HG03378 (cell line): Measurements from ENCODE around the gene EXD3.
"Not testable (repeated sequence)": the region's sequence is repeated elsewhere in the genome, so short reads cannot be mapped to it uniquely, and the experiment has no call there.

Source experiments
- ATAC-seq: cut with Tn5 transposase; IDR thresholded peaks from one replicate; pipeline ENCODE4 v1.9.1; 2021; ENCODE audit warnings: mild to moderate bottlenecking, moderate library complexity; ENCODE audit not compliant: unreplicated experiment

The EXD3 gene

DNA sequence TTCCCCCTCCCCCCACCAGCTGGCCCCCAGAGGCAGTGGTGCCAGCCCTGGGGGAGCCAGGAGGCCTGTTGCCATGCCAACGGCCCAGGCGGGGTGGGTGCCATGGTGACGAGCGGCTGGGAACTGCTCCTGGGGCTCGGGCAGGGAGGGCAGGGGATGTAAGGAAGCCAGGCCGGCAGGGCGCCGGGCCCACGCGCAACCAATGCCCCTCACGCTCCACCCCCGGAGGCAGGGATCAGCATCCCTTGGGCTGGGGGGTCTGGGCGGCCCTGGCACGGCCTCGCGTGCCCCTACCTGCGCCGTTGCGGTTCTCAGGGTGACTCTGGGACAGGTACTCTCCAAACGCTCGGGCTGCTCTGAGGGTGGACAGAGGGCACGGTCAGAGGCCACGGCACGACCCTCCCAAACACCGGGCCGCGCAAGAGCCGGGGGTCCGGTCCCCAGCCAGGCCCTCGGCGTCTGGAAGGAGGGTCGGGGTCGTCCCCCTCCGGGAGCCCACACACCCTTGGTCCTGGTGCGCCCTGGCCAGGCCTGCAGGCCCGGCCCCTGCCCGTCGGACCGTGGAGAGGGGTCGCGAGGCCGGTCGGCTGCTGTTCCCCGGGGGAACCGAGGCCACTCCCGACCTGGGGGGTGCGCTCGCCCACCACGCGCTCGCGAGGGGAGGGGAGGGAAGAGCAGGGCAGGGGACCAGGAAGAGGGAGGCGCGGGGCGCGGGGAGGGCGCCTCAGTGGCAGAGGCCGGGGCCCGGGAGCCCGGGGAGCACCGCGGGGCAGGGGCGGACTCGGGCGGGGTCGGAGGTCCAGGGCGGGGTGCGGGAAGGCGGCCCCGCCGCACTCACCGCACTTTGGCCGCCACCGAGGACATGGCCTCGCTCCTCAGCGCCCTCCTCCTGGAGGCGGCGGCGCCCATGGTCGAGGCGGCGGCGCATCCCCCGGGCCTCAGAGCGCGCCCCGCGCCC is 35.5 kb upstream of the EXD3 start:
- no peak for ATAC-seq

DNA sequence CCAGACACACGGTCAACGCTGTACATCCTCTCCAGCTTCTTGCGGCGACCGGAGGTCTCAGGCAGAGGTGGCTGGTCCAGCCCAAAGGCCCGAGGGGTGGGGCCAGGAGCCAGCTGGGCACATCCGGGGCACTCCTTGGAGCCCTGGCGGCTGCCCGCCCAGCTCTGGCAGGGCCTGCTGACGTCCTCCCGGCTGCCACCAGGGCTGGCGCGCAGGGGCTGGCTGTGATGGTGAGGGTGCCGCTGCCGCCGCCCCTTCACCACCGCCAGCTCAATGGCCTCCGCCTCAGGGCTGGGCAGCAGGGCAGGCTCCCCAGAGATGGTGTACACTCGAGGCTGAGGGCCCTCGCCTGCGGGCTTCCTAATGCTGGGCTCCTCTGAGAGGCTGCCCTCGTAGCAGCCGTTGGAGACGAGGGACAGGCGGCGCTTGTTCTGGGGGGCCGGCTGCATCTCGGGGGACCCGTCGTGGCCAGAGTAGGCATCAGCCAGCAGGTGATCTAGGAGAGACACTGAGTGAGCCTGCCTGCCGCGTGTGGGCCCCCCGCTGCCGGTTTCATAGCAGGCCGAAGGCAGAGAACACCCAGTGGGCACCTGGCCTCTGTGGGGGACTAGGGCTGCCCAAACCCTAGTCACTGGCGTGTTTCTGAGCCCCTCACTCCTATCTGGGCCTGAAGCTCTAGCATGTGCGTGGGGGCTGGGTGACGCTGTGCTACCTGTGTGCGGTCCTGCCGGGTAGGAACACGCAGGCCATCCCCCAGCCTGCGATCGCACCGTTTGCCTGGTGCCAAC is 34.6 kb upstream of the EXD3 start:
- ATAC-seq = no peak

DNA sequence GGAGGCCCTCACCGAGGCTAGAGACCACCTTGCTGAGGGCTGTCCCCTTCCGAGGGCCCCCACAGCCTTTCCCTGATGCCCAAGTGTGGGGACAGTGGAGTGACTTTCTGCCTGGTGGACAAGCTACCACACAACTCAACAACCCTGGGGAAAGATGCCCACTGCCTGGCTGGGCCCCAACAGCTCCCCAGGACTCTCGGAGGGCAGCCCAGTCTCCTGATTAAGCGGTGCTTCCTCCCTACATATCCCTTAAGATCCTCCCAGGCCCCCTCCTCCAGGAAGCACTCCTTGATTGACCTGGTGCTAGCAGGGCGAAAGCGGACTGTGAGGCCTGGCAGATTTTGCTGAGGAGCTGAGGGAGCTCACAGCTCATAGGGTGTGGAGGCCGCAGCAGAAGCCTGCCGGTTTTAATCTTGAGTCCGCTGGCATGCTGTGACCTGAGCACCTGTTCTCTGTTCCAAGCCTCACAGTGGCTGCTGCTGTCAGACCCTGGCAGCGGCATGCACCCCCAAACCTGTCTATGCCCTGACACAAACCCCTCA is 34.0 kb upstream of the EXD3 start:
- ATAC-seq = no peak

DNA sequence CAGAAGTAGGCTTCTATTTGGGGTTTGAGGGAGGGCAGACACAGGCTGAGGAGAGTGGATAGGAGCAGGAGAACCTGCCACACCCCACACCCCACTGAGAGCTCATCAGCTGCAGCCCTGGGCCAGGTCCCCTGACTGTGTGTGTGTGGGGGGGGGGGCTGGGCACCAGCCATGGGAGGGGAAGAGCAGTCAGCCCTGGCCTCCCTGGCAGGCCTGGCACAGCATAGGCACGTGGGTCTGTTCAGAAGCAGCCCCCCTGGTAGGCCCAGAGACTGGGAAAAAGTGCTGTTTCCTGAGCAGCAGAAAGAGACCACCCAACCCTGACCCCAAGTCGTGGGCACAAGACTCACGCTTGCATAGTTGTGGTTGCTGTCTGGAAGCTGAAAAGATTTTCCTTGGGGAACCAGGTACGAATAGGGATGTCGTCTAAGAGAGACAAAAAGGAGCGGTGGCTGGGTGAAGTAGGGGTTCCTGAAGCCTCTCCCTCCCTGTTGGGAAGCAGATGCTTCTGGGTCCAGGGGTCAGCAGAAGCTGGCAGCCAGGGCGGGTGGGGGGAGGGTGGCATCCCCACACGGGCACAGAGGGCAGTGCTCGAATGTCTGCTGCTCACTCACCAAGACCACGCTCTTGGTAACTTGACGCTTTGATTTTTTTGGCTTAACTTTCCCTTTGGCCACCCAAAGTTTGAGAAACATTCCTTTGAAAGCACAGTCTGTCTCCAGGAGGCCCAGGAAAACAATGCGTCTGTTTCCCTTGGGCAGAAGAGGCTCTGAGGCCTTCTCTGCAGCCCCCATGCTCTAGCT is 33.3 kb upstream of the EXD3 start:
- ATAC-seq = no peak

DNA sequence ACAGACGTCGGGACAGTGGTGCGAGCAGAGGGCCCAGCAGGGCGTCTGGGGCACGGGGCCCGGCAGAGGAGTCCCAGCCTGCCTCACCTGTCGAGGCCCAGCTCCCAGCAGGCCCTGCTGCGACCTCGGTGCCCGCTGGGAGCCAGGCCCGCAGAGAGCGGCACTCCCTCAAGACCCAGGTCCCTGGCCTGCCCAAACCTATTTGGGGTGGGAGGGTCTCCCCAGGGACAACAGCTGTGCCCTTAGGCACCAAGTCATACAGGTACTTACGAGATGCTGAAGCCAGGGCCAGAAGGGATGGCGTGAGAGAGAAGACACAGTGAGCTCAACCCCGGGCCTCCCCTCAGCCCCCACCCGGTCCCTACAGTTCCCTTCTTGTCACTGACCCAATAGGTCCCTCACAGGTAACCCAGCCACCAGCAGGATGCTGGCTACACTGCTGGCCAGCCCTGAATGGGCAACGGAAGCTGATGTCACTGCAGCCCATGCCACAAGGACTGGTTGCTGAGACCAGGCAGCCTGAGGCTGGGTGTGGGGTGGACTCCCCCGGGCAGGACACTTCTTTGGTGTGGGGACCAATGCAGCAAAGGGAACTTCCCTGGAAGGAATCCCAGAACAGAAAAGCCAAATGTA is 32.5 kb upstream of the EXD3 start:
- no peak for ATAC-seq

DNA sequence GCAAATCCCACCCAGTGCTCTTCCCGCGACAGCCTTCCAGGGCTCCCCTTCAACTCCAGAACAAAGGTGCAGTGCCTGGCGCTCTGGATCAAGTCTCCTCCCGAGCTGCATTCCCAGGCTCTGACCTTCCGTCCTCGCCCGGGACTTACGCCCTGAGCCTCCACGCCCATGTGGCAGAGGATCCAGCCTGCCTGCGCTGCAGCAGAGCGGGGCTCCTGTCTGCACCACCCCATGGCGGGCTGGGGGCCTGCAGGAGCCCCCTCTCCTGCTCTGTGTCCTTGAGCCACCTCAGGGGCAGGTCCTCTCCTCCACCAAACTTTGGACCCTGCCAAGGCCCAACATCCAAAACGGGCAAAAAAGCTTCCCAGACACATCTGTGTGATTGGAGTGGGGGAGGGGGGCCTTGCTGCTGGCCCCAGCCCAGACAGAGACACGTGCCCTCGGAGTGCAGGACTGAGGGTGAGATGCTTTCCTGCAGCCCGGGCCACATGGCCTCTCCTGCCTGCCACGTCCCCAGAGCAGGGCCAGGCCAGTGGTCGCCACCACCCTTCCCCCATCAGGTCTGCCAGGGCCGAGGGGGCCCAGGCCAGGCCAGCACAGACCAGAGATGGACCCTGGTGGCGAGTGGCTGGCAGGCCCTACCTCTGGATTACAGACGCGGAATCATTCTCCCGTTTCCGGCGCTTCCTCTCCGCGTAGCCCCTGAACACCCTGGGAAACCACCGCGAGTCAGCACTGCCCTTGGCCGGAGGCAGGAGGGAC is 31.8 kb upstream of the EXD3 start:
- ATAC-seq = no peak

DNA sequence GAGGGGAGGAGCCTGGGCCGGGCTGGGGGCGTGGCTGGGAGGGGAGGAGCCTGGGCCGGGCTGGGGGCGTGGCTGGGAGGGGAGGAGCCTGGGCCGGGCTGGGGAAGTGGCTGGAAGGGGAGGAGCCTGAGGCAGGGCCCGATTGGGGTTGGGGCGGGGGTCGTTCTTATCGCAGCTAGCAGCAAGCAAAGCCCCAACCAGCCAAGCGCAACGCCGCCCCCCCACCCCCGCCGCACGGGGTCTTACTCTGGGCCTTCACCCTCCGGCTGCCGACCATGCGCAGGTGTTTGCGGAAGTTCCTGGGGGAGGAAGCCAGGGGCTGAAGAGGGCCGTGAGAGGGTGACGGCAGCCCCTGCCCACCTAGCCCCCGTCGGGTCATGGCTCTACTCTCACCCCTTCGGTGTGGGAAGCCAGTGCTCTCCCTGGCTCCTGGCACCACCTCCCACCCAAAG is 31.2 kb upstream of the EXD3 start:
- no peak for ATAC-seq

DNA sequence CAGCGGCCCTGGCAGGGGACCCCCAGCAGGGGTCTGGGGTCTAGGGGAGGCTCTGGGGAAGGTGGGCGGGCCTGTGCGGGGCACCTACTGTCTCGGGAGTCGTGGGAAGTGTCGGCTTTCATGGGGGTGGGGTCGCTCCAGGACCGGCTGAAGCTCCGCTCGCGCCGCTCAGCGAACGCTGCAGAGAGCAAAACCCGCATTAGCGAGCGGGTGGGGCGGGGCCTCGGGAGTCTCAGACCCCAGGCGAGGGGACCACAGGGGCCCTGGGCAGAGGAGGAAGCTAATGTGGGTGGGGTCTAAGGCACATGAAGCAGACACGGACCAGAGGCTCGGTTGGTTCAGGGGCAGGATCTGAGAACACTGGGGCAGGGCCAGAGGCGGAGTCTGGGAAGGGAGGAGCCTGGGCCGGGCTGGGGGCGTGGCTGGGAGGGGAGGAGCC is 30.7 kb upstream of the EXD3 start:
- ATAC-seq = no peak

DNA sequence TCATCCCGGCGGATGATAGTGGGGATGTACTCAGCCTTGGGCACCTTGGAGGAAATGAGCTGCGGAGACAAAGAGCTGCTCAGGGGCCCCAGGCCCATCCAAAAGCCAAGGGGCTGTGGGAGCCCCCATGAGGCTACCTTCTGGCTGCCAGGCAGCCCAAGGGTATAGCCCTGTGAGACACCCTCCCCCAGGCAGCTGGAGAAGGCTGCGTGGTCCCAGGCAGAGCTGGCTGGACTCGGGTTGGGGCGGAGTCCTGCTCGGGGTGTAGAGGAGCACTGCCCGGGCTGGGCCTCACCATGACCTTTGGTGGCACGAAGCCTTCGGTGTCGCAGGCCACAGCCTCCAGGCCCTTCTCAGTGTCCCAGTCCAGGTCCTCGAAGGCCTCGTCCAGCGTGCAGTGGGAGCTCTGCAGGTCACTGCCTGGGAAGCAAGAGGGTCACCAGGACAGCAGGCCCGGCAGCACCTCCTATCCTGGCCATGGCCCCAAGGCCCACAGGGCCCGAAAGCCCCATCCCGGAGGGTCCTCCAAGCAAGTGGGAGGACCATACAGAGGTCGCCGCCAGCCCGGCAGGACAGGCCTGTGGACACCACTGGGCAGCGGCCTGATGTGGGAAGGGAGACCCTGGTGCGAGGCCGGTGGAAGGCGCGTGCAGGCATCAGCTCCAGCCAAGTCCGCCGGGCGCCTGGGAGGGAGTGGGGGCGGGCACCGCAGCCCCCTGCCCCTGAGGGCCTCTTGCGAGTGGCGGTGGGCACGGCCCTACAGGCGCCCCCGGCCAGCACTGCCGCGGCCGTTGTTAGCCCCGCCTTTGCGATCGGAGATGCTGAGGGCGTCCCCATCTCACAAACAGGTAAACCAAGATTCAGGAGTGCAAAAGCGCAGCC is 30.0 kb upstream of the EXD3 start:
- ATAC-seq = no peak

DNA sequence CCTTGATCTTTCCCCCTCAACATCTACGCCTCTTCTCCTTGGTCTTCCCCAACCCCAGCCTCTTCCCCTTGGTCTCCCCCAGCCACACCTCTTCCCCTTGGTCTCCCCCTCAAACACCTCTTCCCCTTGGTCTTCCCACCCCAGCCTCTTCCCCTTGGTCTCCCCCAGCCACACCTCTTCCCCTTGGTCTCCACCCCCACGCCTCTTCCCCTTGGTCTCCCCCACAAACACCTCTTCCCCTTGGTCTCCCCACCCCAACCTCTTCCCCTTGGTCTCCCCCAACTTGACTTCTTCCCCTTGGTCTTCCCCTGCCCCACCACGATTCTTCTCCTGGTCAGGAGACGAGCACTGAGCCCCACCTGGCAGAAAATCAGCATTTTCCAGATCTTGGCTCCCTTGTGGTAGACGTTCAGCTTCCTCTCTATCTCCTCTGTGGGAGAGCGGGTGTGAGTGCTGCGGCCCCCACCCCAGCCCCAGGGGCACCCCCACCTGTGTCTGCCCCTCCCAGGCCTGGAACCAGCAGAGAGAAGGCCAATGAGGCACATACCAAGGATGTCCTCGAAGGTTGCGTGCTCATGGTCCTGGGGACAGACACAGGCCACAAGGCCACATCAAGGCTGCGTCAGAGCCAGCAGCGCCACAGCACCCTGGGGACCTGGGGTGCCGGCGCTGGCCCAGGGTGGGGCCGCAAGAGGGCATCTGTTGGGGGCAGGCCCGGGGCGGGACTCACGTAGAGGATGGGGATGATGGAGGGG is 29.2 kb upstream of the EXD3 start:
- no peak for ATAC-seq

DNA sequence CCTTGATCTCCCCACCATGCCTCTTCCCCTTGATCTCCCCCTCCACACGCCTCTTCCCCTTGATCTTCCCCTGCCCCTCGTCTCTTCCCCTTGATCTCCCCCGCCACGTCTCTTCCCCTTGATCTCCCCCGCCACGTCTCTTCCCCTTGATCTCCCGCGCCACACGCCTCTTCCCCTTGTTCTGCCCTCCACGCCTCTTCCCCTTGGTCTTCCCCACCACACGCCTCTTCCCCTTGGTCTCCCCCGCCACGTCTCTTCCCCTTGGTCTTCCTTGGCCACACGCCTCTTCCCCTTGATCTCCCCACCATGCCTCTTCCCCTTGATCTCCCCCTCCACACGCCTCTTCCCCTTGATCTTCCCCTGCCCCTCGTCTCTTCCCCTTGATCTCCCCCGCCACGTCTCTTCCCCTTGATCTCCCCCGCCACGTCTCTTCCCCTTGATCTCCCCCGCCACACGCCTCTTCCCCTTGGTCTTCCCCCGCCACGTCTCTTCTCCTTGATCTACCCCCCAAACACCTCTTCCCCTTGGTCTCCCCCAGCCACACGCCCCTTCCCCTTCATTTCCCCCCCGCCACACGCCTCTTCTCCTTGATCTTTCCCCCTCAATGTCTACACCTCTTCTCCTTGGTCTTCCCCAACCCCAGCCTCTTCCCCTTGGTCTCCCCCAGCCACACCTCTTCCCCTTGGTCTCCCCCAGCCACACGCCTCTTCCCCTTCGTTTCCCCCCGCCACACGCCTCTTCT is 28.5 kb upstream of the EXD3 start:
- ATAC-seq = not testable (repeated sequence)

DNA sequence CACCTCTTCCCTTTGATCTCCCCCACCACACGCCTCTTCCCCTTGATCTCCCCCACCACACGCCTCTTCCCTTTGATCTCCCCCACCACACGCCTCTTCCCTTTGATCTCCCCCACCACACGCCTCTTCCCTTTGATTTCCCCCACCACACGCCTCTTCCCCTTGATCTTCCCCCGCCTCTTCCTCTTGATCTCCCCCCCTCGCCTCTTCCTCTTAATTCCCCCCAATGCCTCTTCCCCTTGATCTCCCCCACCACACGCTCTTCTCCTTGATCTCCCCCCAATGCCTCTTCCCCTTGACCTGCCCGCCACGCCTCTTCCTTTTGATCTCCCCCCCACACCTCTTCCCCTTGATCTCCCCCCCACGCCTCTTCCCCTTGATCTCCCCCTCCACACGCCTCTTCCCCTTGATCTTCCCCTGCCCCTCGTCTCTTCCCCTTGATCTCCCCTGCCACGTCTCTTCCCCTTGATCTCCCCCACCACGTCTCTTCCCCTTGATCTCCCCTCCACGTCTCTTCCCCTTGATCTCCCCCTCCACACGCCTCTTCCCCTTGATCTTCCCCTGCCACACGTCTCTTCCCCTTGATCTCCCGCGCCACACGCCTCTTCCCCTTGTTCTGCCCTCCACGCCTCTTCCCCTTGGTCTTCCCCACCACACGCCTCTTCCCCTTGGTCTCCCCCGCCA is 27.7 kb upstream of the EXD3 start:
- not testable (repeated sequence) for ATAC-seq

DNA sequence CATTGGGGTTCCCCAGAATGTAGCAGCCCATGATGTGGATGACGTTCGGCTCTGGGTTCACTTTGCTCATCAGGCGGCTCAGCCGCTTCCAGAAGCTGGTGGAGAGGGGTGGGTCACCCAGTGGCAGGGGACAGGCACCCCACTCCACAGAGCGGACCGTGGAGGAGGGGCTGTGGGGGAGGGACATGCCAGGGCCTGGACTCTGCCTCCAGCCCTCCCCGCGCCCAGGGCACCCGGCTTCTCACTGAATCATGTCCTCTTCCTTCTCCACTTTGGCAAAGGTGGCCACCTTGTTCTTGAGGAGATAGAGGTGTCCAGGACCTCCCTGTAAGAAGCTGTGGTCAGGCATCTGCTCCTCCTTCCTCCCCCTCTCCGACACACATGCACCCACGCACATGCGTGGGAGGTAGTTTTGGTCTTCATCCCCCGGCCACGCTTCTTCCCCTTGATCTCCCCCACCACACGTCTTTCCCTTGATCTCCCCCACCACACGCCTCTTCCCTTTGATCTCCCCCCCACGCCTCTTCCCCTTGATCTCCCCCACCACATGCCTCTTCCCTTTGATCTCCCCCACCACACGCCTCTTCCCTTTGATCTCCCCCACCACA is 27.1 kb upstream of the EXD3 start:
- no peak for ATAC-seq

DNA sequence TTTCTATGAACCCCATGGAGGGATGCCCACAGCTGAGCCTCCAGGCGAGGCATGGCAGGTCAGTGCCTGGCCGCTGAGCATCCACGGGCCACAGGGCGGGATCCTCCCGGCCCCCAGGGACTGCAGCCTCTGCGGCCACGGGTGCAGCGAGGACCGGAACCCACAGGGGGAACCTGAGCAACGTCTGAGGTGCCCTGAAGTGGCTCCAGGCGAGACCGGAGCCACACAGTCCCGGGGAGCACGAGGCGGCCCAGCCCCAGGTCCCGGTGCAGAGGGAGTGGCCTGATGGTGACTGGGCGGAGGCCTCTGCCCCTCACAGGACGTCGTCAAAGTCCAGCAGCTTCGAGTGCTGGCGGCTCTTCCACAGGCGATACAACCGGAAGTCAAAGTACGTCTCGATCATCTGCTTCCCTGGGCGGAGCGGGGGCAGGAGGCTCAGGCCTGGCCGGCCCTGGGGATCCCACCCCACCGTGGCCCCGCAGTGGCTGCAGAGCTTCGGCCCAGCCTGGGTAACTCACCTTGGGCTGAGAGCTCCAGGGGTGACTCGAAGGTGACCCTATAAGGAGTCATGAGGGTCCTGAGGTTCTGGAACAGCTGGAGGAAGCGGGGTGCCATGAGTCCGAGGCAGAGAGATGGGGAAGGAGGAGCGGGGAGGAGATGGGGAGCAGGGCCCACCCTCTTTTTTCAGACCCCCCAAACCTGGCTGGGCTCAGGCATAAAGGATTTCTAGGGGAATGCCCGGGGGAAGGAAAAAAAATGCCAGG is 26.3 kb upstream of the EXD3 start:
- ATAC-seq = no peak

DNA sequence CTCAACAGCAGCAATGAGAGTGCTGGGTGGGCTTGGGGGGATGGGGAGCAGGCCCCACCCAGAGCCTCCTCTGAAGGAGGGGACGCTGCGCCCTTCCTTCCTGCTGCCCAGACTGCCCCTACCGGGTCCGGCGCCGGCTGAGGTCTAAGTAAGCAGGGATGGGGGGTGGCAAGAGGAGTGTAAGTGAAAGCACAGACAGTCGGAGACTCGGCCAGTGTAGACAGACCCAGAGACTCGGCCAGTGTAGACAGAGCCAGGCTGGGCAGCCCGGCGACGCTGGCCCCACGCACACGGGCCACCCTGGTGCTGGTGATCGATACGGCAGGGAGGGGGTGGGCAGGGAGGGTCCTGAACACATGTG is 25.6 kb upstream of the EXD3 start:
- no peak for ATAC-seq
